Mucosa of rectum (tissue), 2 donors: Measurements from ENCODE around the gene IL16.

Experiments
- H3K27ac ChIP-seq, 2 donors: one replicate each; pipeline ENCODE4 v1.7.0; 2013; ENCODE audit warnings: inconsistent platforms in 2 of 2, low read depth in 2 of 2, low read length in 2 of 2
- H3K27me3 ChIP-seq, 2 donors: one replicate each; pipeline ENCODE4 v1.7.0; 2013; ENCODE audit warnings: low read length in 2 of 2; ENCODE audit not compliant: control insufficient read depth in 2 of 2, insufficient read depth in 2 of 2
- H3K36me3 ChIP-seq, 2 donors: one replicate each; pipeline ENCODE4 v1.7.0; 2013; ENCODE audit warnings: low read length in 2 of 2; ENCODE audit not compliant: control insufficient read depth in 2 of 2, insufficient read depth in 2 of 2
- H3K4me1 ChIP-seq, 2 donors: one replicate each; pipeline ENCODE4 v1.7.0; 2013; ENCODE audit warnings: low read length in 2 of 2, mild to moderate bottlenecking in 1 of 2; ENCODE audit not compliant: control insufficient read depth in 2 of 2, insufficient read depth in 2 of 2
- H3K4me3 ChIP-seq, 2 donors: one replicate each; pipeline ENCODE4 v1.7.0; 2013; ENCODE audit warnings: low read length in 2 of 2
- H3K9ac ChIP-seq, 2 donors: one replicate each; pipeline ENCODE4 v1.7.0; 2013; ENCODE audit warnings: low read length in 2 of 2, low read depth in 1 of 2, mild to moderate bottlenecking in 1 of 2
- H3K9me3 ChIP-seq, 2 donors: one replicate each; pipeline ENCODE4 v1.7.0; 2013; ENCODE audit warnings: low read length in 2 of 2; ENCODE audit not compliant: control insufficient read depth in 2 of 2
- donor health status: healthy.
- donor health status: Normal muscosa, but diverticular disease.

The IL16 gene

GRCh38 chr15:81273200-81273599 lies 76.5 kb downstream of the IL16 start:
- no peak overlapping the region for H3K27ac ChIP-seq
- no peaks in the 10 kb centered on the region for H3K36me3 ChIP-seq
- no peak overlapping the region for H3K4me3 ChIP-seq
- H3K27me3 ChIP-seq: no peaks in the 10 kb centered on the region
- H3K9me3 ChIP-seq: no peaks in the 10 kb centered on the region
- peaks cover 0 to 3% of the 10 kb centered on the region in 2 donors for H3K4me1 ChIP-seq
- H3K9ac ChIP-seq: no peak overlapping the region

DNA sequence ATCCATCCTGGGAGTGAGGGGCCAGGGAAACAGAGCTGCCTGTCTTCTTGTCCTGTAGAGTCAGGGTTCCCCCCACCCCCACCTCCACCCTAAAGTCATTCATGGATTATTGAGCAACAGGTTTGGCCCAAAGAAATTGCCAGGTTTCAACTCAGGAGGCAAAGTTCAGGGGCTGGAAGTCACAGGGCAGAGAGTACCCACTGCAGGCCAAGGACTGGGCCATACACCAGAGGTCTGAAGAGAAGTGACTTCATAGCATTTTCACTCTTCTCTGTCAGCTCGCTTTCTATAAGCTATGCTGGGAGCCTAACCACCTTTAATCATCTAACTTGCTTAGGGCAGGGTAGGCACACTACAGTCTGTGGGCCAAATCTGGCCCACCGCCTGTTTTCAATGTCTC lies 77.2 kb downstream of the IL16 start:
- Histone ChIP-seq H3K9me3 (no peaks in the 10 kb centered on the region), H3K4me1 (peaks cover 0 to 3% of the 10 kb centered on the region in 2 donors), H3K27ac (no peak overlapping the region), H3K4me3 (no peak overlapping the region), H3K36me3 (no peaks in the 10 kb centered on the region), H3K27me3 (no peaks in the 10 kb centered on the region), H3K9ac (no peak overlapping the region)

- no peaks in the 10 kb centered on the region for H3K36me3 ChIP-seq
- no peak overlapping the region for H3K4me3 ChIP-seq
- no peak overlapping the region for H3K27ac ChIP-seq
- H3K27me3 ChIP-seq: no peaks in the 10 kb centered on the region
- peaks cover 0 to 3% of the 10 kb centered on the region in 2 donors for H3K4me1 ChIP-seq
- H3K9ac ChIP-seq: no peak overlapping the region
- H3K9me3 ChIP-seq: no peaks in the 10 kb centered on the region
These were observed 77.6 kb downstream of the IL16 start for GRCh38 chr15:81274255-81274654.

DNA sequence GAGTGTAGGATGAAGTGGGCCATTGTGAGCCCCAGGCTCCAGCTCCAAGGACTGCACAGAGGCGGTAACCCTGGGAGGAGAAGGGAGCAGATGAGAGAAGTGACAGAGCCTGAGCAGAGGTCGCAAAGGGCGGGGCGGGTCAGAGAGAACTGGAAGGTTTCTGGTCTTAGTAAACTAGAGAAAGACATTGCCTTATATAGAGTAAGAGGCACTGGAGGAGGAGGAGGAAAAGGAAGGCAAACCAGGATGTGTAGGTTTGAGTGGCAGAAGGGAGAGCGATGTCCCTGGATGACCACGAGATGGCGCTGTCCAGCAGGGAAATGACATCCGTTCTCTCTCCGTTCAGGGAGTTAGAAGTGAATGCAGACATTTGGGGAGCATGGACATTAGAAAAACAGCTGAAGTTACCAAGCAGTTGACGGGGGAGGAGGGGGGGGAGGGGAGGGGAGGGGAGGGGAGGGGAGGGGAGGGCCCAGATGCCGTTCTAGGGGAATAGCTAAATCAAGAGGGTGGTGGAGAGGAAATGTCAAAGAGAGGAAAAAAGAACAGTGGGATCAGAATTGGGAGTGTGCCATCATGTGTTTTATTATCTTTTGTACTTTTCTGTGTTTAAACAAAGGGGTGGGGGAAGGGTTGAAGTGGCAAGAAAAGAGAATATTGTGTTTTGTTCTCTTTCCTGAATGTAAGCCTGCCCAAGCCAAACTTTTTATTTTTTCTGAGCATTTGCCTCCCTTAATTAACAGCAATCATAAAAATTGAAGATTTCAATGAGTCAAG lies 78.4 kb downstream of the IL16 start:
- H3K4me1 ChIP-seq: peaks cover 7 to 8% of the 10 kb centered on the region in 2 donors
- no peaks in the 10 kb centered on the region for H3K36me3 ChIP-seq
- no peaks in the 10 kb centered on the region for H3K9me3 ChIP-seq
- H3K9ac ChIP-seq: peak overlapping the region in 1 of 2 donors; percentile 26
- peak overlapping the region; percentile 36 to 52 for H3K27ac ChIP-seq
- no peak overlapping the region for H3K4me3 ChIP-seq
- no peaks in the 10 kb centered on the region for H3K27me3 ChIP-seq

DNA sequence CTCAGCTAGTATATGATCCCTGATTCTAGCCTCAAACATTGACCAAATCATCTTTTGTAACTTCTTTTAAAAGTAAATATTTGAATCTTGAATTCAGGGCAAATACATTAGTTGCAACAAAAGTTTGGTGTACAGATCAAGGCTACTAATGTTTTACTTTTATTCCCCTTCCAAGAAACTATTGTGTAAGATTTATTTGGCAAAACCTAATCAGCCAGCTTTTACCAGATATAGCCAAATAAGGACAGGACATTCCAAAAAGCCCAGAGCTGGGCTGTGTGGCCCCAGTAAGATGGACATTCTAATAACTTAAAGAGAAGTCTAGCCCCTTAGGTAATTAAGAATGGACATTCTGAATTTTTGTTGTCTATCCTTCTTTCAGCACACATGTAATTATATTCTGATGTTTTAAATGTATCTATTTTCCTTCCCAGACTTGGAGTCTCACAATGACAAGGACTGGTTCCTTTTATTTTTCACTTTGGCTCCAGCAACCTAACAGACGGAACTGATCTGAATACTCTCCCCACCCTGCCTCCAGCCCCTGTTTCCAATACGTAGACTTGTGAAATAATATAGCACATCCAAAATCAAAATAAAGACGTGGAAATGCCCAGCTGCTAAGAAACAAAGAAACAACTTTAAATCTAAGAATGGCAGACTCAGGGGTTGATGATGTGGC lies 79.2 kb downstream of the IL16 start:
- Histone ChIP-seq H3K4me1 (peaks cover 10 to 13% of the 10 kb centered on the region in 2 donors), H3K4me3 (no peak overlapping the region), H3K27me3 (no peaks in the 10 kb centered on the region), H3K36me3 (no peaks in the 10 kb centered on the region), H3K27ac (peak overlapping the region; percentile 36 to 39), H3K9me3 (no peaks in the 10 kb centered on the region), H3K9ac (no peak overlapping the region)

DNA sequence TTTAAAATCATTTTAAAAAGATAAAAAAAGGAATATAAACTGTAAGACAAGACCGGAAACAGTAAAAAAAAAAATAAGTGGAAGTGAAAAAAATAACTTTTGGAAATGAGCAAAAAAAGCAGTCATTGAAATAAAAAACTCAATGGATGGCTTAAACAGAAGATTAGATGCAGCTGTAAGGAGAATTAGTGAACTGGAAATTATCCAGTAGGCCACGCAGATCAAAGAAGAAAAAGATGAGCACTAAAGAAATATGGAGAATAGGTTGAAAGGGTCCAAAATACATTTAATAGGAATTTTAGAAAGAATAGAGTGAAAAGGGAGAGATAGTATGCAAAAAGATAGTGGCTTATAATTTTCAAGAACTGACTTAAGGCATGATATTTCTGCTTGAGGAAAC lies 80.3 kb downstream of the IL16 start:
- no peaks in the 10 kb centered on the region for H3K9me3 ChIP-seq
- H3K4me1 ChIP-seq: peaks cover 10 to 13% of the 10 kb centered on the region in 2 donors
- no peaks in the 10 kb centered on the region for H3K36me3 ChIP-seq
- H3K27ac ChIP-seq: no peak overlapping the region
- no peak overlapping the region for H3K4me3 ChIP-seq
- H3K27me3 ChIP-seq: no peaks in the 10 kb centered on the region
- no peak overlapping the region for H3K9ac ChIP-seq

DNA sequence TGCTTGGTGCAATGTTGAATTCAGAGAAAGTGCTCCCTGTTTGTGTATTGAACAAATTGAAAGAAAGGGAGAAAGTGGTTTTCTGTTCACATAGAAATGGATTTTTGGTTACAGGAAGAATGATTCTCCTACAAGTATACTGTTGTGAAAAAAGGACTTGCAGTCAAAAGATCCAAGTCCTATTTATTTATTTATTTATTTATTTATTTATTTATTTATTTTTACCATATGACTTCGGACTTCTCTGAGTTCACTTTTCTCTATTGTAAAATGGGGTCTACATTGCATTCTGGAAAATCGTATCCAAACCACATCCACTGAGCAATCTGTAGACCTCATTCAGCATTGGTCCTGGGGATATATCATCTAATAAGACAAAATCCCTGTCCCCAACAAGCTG lies 81.2 kb downstream of the IL16 start:
- no peaks in the 10 kb centered on the region for H3K27me3 ChIP-seq
- H3K36me3 ChIP-seq: no peaks in the 10 kb centered on the region
- no peaks in the 10 kb centered on the region for H3K9me3 ChIP-seq
- H3K27ac ChIP-seq: no peak overlapping the region
- H3K4me1 ChIP-seq: peaks cover 10 to 13% of the 10 kb centered on the region in 2 donors
- no peak overlapping the region for H3K4me3 ChIP-seq
- H3K9ac ChIP-seq: no peak overlapping the region

DNA sequence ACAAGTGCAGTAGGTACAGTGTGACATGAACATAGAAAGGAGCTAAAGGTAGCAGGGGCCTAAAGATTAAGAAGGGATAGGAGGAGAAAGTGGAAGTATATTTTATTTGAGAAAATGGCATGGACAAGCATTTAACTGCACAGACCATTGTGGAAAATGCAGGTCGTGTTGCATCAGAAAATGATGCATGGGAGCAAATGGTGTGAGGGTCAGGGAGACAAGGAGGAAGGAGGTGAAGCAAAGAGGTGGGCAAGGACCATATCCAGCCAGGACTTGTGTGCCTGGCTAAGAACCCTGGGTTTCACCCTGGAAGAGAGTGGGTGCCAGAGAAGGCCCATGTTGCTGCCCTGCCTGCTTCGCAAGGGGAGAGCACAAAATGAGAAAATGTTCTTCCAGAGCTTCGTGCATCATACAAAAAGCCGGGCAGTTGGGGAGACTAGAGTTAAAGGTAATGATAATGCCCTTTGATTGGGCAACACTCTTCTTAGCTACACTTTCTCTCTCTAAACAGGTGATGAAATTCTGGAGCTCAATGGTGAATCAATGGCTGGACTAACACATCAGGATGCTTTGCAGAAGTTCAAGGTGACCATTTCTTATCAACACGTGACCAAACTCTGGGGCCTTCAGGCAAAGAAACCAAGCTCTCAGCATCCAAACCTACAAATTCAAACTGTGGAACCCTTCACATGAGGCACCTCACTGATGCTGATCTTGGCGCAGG lies 81.8 kb downstream of the IL16 start:
- Histone ChIP-seq H3K4me1 (peaks cover 10 to 13% of the 10 kb centered on the region in 2 donors), H3K27me3 (no peaks in the 10 kb centered on the region), H3K36me3 (no peaks in the 10 kb centered on the region), H3K4me3 (no peak overlapping the region), H3K27ac (no peak overlapping the region), H3K9me3 (no peaks in the 10 kb centered on the region), H3K9ac (no peak overlapping the region)

DNA sequence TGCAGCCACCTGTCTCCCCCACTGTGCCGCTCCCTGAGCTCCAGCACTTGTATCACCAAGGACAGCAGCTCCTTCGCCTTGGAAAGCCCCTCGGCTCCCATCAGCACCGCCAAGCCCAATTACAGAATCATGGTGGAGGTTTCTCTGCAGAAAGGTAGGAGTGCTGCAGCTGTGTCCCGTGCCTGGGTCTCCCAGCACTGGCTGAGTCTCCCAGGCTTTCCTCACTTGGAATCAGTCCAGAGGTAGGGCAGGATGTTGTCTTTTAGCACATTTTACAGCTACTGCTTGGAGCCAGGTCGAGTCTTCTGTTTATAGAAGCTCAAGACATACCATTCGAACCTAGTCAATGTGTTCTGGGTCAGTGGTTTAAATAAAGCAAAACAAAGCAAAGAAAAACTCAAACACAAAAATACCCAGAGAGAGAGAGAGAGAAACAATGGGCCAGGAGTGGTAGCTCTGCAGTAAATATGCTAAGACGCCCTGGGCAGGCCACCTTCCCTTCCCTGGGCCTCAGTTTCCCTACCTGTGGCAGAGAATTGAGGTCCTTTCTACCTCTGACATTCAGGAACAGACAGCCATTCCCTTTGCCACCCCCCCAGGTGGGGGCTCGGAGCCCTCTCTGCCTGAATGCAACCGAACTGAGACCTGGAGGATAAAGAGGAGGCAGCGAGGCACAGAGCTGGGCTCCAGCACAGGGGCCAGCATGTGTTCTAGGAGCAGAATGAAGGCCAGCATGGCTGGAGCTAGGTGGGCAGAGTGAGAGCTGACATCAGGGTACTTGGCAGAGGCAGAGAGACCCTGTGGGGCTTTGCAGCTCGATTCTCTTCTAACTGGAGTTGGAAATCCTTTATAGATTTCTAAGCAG lies 83.2 kb downstream of the IL16 start:
- no peaks in the 10 kb centered on the region for H3K9me3 ChIP-seq
- no peaks in the 10 kb centered on the region for H3K36me3 ChIP-seq
- H3K4me1 ChIP-seq: peaks cover 10 to 13% of the 10 kb centered on the region in 2 donors
- H3K27me3 ChIP-seq: no peaks in the 10 kb centered on the region
- peak overlapping the region in 1 of 2 donors; percentile 19 for H3K27ac ChIP-seq
- no peak overlapping the region for H3K9ac ChIP-seq
- no peak overlapping the region for H3K4me3 ChIP-seq
